GM23338 (cell line): ENCODE data around the gene ATAD5. TPM values are rescaled to one million over a fixed set of nuclear protein-coding genes. Genes with fewer than 3 reads are reported as not detected.
A peak's percentile ranks its signal among the peaks of the same experiment; 100 is the strongest.

ENCODE experiments used
- ATAC-seq: fragments of 200-7000 bp; cut with Tn5 transposase; 3 replicates; pipeline ENCODE4 v1.9.1; 2020
- DNase-seq: peaks from one replicate; pipeline ENCODE4 v3.0.0-alpha.2; 2015; ENCODE audit warnings: low spot score
- H2AFZ ChIP-seq: fragments of 200-600 bp; sonication (generic); 2 replicates; pipeline ENCODE4 v1.8.0; 2016; ENCODE audit warnings: antibody characterized with exemption, mild to moderate bottlenecking, moderate library complexity
- H3F3A ChIP-seq: fragments of 200-600 bp; sonication (generic); replicated peaks from 2 replicates; pipeline ENCODE4 v1.8.0; 2017; ENCODE audit warnings: antibody characterized with exemption, mixed run types, low read depth
- H3K27ac ChIP-seq: fragments of 200-600 bp; sonication (generic); 2 replicates; pipeline ENCODE4 v1.6.1; 2016; ENCODE audit warnings: low read depth
- H3K27me3 ChIP-seq: fragments of 200-600 bp; sonication (generic); 2 replicates; pipeline ENCODE4 v1.8.0; 2016; ENCODE audit warnings: mild to moderate bottlenecking, mixed run types, moderate library complexity; ENCODE audit not compliant: insufficient read depth
- H3K36me3 ChIP-seq: fragments of 200-600 bp; sonication (generic); 2 replicates; pipeline ENCODE4 v1.8.0; 2016; ENCODE audit warnings: mild to moderate bottlenecking; ENCODE audit not compliant: insufficient read depth
- H3K4me1 ChIP-seq: fragments of 200-600 bp; sonication (generic); 2 replicates; pipeline ENCODE4 v1.8.0; 2016; ENCODE audit warnings: mild to moderate bottlenecking, moderate library complexity; ENCODE audit not compliant: insufficient read depth
- H3K4me2 ChIP-seq: fragments of 200-600 bp; sonication (generic); 2 replicates; pipeline ENCODE4 v1.7.1; 2017; ENCODE audit warnings: mixed run types
- H3K4me3 ChIP-seq: fragments of 200-600 bp; sonication (generic); 2 replicates; pipeline ENCODE4 v1.6.1; 2016; ENCODE audit warnings: mixed run types
- H3K79me2 ChIP-seq: fragments of 200-600 bp; sonication (generic); replicated peaks from 2 replicates; pipeline ENCODE4 v1.8.0; 2017; ENCODE audit warnings: mild to moderate bottlenecking; ENCODE audit not compliant: insufficient read depth
- H3K9me2 ChIP-seq: fragments of 200-600 bp; sonication (generic); 2 replicates; pipeline ENCODE4 v1.8.0; 2017; ENCODE audit not compliant: insufficient read depth
- H4K20me1 ChIP-seq: fragments of 200-600 bp; sonication (generic); replicated peaks from 2 replicates; pipeline ENCODE4 v1.8.0; 2017; ENCODE audit warnings: mild to moderate bottlenecking; ENCODE audit not compliant: insufficient read depth
- H3K27ac Mint-ChIP-seq: 2 replicates; pipeline ENCODE4 v1.8.0; 2020; ENCODE audit warnings: inconsistent platforms, mild to moderate bottlenecking, moderate library complexity, mixed read lengths
- H3K27me3 Mint-ChIP-seq: 3 replicates; pipeline ENCODE4 v1.8.0; 2022; ENCODE audit warnings: low read depth, mild to moderate bottlenecking, moderate library complexity, mixed read lengths, inconsistent platforms; ENCODE audit not compliant: insufficient read depth, poor library complexity
- H3K36me3 Mint-ChIP-seq: 3 replicates; pipeline ENCODE4 v1.8.0; 2021; ENCODE audit warnings: low read depth, mild to moderate bottlenecking, inconsistent platforms, moderate library complexity, mixed read lengths
- H3K4me1 Mint-ChIP-seq: 3 replicates; pipeline ENCODE4 v1.8.0; 2020; ENCODE audit warnings: mild to moderate bottlenecking, inconsistent platforms, mixed read lengths
- H3K4me3 Mint-ChIP-seq: 3 replicates; pipeline ENCODE4 v1.8.0; 2021; ENCODE audit warnings: moderate library complexity, mild to moderate bottlenecking, inconsistent platforms, mixed read lengths
- H3K9me3 Mint-ChIP-seq: 3 replicates; pipeline ENCODE4 v1.8.0; 2020; ENCODE audit warnings: moderate library complexity, mild to moderate bottlenecking, inconsistent platforms, mixed read lengths
- CREB1 ChIP-seq: fragments of 250-450 bp; sonication (Bioruptor Pico); IDR thresholded peaks from 2 replicates; pipeline ENCODE4 v1.5.0; 2020; ENCODE audit warnings: low read depth, mild to moderate bottlenecking, moderate library complexity
- EZH2phosphoT487 ChIP-seq: fragments of 200-600 bp; sonication (generic); IDR thresholded peaks from one replicate; pipeline ENCODE4 v1.8.1; 2018; ENCODE audit warnings: antibody characterized with exemption; ENCODE audit not compliant: unreplicated experiment
- NANOG ChIP-seq: IDR thresholded peaks from 2 replicates; pipeline ENCODE4 v1.6.1; 2016; ENCODE audit warnings: antibody characterized with exemption, borderline replicate concordance
- POLR2AphosphoS5 ChIP-seq: IDR thresholded peaks from 2 replicates; pipeline ENCODE4 v1.6.1; 2016; ENCODE audit warnings: antibody characterized with exemption, low read depth
- ZNF114 ChIP-seq: fragments of 250-450 bp; sonication (Bioruptor Pico); IDR thresholded peaks from 2 replicates; pipeline ENCODE4 v1.5.0; 2020; ENCODE audit warnings: mild to moderate bottlenecking, moderate library complexity
- ZNF331 ChIP-seq: fragments of 250-450 bp; sonication (Bioruptor Pico); IDR thresholded peaks from 2 replicates; pipeline ENCODE4 v1.5.0; 2020; ENCODE audit warnings: low read depth, mild to moderate bottlenecking, moderate library complexity
- polyA plus RNA-seq: library from polyadenylated mRNA; unstranded; fragments of >200 nt; fragmentation: Nextera tagmentation; extraction: Ambion mirVana; gene quantifications from 2 replicates; pipeline ENCODE4 v1.2.1, GENCODE V29; 2016
- total RNA-seq: library from RNA; depleted of rRNA; stranded (reverse); fragments of >200 nt; shearing (Covaris generic); gene quantifications from 2 replicates; pipeline ENCODE4 v1.2.3, GENCODE V29; 2014
- TF ChIP-seq, protein P1 (sequence below): fragments of 250-450 bp; sonication (Bioruptor Pico); IDR thresholded peaks from 2 replicates; pipeline ENCODE4 v1.5.0; 2020; ENCODE audit warnings: mild to moderate bottlenecking, moderate library complexity

Gene ATAD5
- total and polyA plus RNA-seq, 2 experiments from 2014 or later = 24.2 to 30.9 TPM

DNA sequence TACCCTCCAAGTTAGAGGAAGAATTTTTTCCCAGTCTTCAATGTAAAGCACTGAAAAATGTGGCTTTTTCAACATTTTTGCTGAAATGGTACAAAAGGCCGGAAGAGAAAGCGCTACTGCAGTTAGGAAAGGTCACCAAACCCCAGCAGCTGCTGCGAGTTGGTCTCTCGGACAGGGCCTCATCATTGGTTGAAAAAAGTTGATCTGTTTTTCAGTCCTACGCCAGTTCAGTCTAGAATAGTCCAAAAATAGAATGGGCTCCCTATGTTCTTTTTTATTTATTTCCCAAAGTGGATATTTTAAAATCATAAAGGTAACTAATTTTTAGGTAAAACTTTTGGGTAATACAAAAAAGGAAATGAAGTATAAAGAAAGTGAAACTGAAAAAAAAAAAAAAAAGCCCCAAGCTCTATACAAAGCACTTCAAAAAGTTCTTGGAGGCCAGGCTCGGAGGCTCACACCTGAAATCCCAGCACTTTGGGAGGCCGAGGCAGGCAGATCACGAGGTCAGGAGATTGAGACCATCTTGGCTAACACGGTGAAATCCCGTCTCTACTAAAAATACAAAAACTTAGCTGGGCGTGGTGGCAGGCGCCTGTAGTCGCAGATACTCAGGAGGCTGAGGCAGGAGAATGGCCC lies 107.4 kb downstream of the ATAD5 start:
- H3K36me3 ChIP-seq = no peaks in the 10 kb centered on the region
- no peaks in the 10 kb centered on the region for H3K4me1 Mint-ChIP-seq
- peak overlapping the region; percentile 14; the same call in 1 of the 2 replicates for H2AFZ ChIP-seq
- no peaks in the 10 kb centered on the region for H3K27me3 ChIP-seq
- no peaks in the 10 kb centered on the region for H3K9me2 ChIP-seq
- no peaks in the 10 kb centered on the region for H4K20me1 ChIP-seq
- no peaks in the 10 kb centered on the region for H3F3A ChIP-seq
- H3K27me3 Mint-ChIP-seq = no peaks in the 10 kb centered on the region
- no peak overlapping the region for H3K4me2 ChIP-seq
- no peaks in the 10 kb centered on the region; the same call in 2 of the 3 replicates for H3K9me3 Mint-ChIP-seq
- no peaks in the 10 kb centered on the region for H3K36me3 Mint-ChIP-seq
- no peak for DNase-seq
- TF ChIP-seq, protein P1, sequence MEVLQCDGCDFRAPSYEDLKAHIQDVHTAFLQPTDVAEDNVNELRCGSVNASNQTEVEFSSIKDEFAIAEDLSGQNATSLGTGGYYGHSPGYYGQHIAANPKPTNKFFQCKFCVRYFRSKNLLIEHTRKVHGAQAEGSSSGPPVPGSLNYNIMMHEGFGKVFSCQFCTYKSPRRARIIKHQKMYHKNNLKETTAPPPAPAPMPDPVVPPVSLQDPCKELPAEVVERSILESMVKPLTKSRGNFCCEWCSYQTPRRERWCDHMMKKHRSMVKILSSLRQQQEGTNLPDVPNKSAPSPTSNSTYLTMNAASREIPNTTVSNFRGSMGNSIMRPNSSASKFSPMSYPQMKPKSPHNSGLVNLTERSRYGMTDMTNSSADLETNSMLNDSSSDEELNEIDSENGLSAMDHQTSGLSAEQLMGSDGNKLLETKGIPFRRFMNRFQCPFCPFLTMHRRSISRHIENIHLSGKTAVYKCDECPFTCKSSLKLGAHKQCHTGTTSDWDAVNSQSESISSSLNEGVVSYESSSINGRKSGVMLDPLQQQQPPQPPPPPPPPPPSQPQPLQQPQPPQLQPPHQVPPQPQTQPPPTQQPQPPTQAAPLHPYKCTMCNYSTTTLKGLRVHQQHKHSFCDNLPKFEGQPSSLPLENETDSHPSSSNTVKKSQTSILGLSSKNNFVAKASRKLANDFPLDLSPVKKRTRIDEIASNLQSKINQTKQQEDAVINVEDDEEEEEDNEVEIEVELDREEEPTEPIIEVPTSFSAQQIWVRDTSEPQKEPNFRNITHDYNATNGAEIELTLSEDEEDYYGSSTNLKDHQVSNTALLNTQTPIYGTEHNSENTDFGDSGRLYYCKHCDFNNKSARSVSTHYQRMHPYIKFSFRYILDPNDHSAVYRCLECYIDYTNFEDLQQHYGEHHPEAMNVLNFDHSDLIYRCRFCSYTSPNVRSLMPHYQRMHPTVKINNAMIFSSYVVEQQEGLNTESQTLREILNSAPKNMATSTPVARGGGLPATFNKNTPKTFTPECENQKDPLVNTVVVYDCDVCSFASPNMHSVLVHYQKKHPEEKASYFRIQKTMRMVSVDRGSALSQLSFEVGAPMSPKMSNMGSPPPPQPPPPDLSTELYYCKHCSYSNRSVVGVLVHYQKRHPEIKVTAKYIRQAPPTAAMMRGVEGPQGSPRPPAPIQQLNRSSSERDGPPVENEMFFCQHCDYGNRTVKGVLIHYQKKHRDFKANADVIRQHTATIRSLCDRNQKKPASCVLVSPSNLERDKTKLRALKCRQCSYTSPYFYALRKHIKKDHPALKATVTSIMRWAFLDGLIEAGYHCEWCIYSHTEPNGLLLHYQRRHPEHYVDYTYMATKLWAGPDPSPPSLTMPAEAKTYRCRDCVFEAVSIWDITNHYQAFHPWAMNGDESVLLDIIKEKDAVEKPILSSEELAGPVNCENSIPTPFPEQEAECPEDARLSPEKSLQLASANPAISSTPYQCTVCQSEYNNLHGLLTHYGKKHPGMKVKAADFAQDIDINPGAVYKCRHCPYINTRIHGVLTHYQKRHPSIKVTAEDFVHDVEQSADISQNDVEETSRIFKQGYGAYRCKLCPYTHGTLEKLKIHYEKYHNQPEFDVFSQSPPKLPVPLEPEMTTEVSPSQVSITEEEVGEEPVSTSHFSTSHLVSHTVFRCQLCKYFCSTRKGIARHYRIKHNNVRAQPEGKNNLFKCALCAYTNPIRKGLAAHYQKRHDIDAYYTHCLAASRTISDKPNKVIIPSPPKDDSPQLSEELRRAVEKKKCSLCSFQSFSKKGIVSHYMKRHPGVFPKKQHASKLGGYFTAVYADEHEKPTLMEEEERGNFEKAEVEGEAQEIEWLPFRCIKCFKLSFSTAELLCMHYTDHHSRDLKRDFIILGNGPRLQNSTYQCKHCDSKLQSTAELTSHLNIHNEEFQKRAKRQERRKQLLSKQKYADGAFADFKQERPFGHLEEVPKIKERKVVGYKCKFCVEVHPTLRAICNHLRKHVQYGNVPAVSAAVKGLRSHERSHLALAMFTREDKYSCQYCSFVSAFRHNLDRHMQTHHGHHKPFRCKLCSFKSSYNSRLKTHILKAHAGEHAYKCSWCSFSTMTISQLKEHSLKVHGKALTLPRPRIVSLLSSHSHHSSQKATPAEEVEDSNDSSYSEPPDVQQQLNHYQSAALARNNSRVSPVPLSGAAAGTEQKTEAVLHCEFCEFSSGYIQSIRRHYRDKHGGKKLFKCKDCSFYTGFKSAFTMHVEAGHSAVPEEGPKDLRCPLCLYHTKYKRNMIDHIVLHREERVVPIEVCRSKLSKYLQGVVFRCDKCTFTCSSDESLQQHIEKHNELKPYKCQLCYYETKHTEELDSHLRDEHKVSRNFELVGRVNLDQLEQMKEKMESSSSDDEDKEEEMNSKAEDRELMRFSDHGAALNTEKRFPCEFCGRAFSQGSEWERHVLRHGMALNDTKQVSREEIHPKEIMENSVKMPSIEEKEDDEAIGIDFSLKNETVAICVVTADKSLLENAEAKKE = no peak
- TF ChIP-seq NANOG (no peak), POLR2AphosphoS5 (no peak), ZNF331 (CRISPR knock-in tag) (no peak), ZNF114 (CRISPR knock-in tag) (no peak), EZH2phosphoT487 (no peak), CREB1 (CRISPR knock-in tag) (no peak)
- ATAC-seq = no peak
- no peak overlapping the region for H3K4me3 Mint-ChIP-seq
- no peak overlapping the region for H3K4me3 ChIP-seq
- no peaks in the 10 kb centered on the region for H3K4me1 ChIP-seq
- H3K27ac Mint-ChIP-seq = no peak overlapping the region
- H3K79me2 ChIP-seq = no peaks in the 10 kb centered on the region
- H3K27ac ChIP-seq = no peak overlapping the region
